ENCODE results near the gene TMEM248. TPM values are rescaled to one million over a fixed set of nuclear protein-coding genes. Genes with fewer than 3 reads are reported as not detected.
A peak's percentile ranks its signal among the peaks of the same experiment; 100 is the strongest.
"Not testable (repeated sequence)": the region's sequence is repeated elsewhere in the genome, so short reads cannot be mapped to it uniquely, and the experiment has no call there.

TMEM248 gene
- total and polyA plus RNA-seq, 2 donors (not counting 1 experiment from before 2014, with no cell fraction given), result 114 to 131 TPM

DNA sequence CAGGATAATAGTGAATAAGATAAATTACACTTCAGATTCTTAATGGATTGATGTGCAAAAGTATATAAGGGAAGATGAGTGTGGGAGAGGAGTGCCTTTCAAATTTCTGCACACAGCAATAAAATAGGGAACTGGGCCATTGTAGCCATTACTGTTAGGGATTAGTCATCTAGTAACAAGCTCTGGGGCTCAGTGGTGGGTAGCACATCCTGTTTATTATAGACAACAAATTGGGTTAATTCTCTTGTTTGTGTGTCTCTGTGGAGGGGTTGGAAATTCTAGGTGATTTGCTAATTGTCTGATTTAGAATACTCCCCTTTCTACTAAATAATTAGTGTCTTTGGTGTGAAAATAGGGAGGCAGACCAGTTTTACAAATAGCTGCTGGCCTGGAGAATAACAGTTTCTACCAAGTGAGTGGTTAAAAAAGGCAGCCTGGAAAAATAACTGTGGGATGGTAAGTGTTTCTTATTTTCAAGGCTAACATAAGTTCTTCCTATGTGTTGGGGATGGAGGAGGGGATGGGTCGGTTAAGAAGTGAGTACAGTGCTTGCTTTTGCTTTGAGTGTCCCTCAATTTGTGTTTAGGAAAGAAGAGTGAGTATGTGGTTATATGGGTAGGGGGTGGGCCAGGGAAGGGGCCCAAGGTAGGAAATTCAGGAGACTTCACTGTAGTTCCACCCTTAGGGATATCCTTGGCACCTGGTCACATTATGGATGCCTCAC, 43.3 kb upstream of the TMEM248 start:
- no peak for TF ChIP-seq EZH2 (IDR thresholded peaks at IDR 0.05; ENCODE audit: borderline replicate concordance, insufficient read depth, low read depth, low read length, poor library complexity, severe bottlenecking)
- TF ChIP-seq, protein P1, sequence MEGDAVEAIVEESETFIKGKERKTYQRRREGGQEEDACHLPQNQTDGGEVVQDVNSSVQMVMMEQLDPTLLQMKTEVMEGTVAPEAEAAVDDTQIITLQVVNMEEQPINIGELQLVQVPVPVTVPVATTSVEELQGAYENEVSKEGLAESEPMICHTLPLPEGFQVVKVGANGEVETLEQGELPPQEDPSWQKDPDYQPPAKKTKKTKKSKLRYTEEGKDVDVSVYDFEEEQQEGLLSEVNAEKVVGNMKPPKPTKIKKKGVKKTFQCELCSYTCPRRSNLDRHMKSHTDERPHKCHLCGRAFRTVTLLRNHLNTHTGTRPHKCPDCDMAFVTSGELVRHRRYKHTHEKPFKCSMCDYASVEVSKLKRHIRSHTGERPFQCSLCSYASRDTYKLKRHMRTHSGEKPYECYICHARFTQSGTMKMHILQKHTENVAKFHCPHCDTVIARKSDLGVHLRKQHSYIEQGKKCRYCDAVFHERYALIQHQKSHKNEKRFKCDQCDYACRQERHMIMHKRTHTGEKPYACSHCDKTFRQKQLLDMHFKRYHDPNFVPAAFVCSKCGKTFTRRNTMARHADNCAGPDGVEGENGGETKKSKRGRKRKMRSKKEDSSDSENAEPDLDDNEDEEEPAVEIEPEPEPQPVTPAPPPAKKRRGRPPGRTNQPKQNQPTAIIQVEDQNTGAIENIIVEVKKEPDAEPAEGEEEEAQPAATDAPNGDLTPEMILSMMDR (IDR thresholded peaks at IDR 0.05), result no peak
- Mint-ChIP-seq H3K27me3 (no peaks in the 10 kb centered on the region), H3K27ac (no peak overlapping the region), H3K4me3 (no peak overlapping the region), H3K9me3 (ENCODE audit: insufficient read depth) (no peaks in the 10 kb centered on the region), H3K4me1 (peaks cover 4% of the 10 kb centered on the region)
- WGBS (ENCODE audit: insufficient coverage), result 70% methylated on average over 1 of the region's 1 CpG
- H4K20me1 ChIP-seq (ENCODE audit: control insufficient read depth, insufficient read depth, low read length, poor library complexity, severe bottlenecking), result no peaks in the 10 kb centered on the region
- no peak overlapping the region for H2AFZ ChIP-seq (ENCODE audit: insufficient read depth, low read depth, low read length, poor library complexity, severe bottlenecking)
- H3K79me2 ChIP-seq (ENCODE audit: control insufficient read depth, insufficient read depth, low read length), result no peaks in the 10 kb centered on the region
- H3K4me1 ChIP-seq (ENCODE audit: control insufficient read depth in 2 of 2, insufficient read depth in 2 of 2, low read length in 2 of 2), result no peaks in the 10 kb centered on the region
- no peak overlapping the region for H3K9ac ChIP-seq (ENCODE audit: low read length)
- DNase-seq (no peak), ATAC-seq (ENCODE audit: low read depth) (no peak)
- intact Hi-C loops (cut with micrococcal nuclease), result no loop called here
- ChIA-PET CTCF (no interaction called here), POLR2A (no interaction called here)
- H3K9me3 ChIP-seq (ENCODE audit: control extremely low read depth in 1 of 3, control insufficient read depth in 2 of 3, insufficient read depth in 1 of 3, low read length in 2 of 3), result no peaks in the 10 kb centered on the region
- no peak overlapping the region for H3K4me3 ChIP-seq (ENCODE audit: control extremely low read depth in 1 of 5, extremely low read depth in 1 of 5, insufficient read depth in 1 of 5, low read depth in 2 of 5, low read length in 4 of 5)
- H3K27me3 ChIP-seq (replicated peaks in 1 of 4; ENCODE audit: control extremely low read depth in 1 of 4, control insufficient read depth in 3 of 4, insufficient read depth in 4 of 4, low read length in 3 of 4), result no peaks in the 10 kb centered on the region
- peaks cover 0 to 2% of the 10 kb centered on the region in 2 experiments for H3K36me3 ChIP-seq (replicated peaks in 1 of 2; ENCODE audit: control extremely low read depth in 1 of 2, control insufficient read depth in 1 of 2, extremely low read depth in 1 of 2, insufficient read depth in 2 of 2, low read length in 1 of 2)
- H3K27ac ChIP-seq (ENCODE audit: low read length in 2 of 2), result peak overlapping the region in 1 of 2 donors; percentile 5
- H3K4me2 ChIP-seq (replicated peaks; ENCODE audit: low read depth, low read length, poor library complexity, severe bottlenecking), result no peak overlapping the region

DNA sequence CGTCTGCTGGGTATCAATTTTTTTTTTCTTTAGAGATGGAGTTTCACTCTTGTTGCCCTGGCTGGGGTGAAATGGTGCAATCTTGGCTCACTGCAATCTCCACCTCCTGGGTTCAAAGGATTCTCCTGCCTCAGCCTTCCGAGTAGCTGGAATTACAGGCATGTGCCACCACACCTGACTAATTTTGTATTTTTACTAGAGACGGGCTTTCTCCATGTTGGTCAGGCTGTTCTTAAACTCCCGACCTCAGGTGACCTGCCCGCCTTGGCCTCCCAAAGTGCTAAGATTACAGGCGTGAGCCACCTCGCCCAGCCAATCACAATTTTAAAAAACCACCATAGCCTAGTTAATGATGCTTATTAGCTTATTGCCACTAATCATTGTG, 42.7 kb upstream of the TMEM248 start:
- H2AFZ ChIP-seq (ENCODE audit: insufficient read depth, low read depth, low read length, poor library complexity, severe bottlenecking); H3K9me3 ChIP-seq (ENCODE audit: control extremely low read depth in 1 of 3, control insufficient read depth in 2 of 3, insufficient read depth in 1 of 3, low read length in 2 of 3); ATAC-seq (ENCODE audit: low read depth); H3K4me3 ChIP-seq (ENCODE audit: control extremely low read depth in 1 of 5, extremely low read depth in 1 of 5, insufficient read depth in 1 of 5, low read depth in 2 of 5, low read length in 4 of 5); intact Hi-C loops (cut with micrococcal nuclease); DNase-seq; H3K4me1 Mint-ChIP-seq; H3K9ac ChIP-seq (ENCODE audit: low read length); H3K27ac ChIP-seq (ENCODE audit: low read length in 2 of 2); H3K27ac Mint-ChIP-seq; POLR2A ChIA-PET; H3K4me1 ChIP-seq (ENCODE audit: control insufficient read depth in 2 of 2, insufficient read depth in 2 of 2, low read length in 2 of 2); CTCF ChIA-PET; H4K20me1 ChIP-seq (ENCODE audit: control insufficient read depth, insufficient read depth, low read length, poor library complexity, severe bottlenecking); H3K36me3 ChIP-seq (replicated peaks in 1 of 2; ENCODE audit: control extremely low read depth in 1 of 2, control insufficient read depth in 1 of 2, extremely low read depth in 1 of 2, insufficient read depth in 2 of 2, low read length in 1 of 2); H3K4me3 Mint-ChIP-seq; H3K4me2 ChIP-seq (replicated peaks; ENCODE audit: low read depth, low read length, poor library complexity, severe bottlenecking); H3K9me3 Mint-ChIP-seq (ENCODE audit: insufficient read depth); H3K27me3 Mint-ChIP-seq; H3K79me2 ChIP-seq (ENCODE audit: control insufficient read depth, insufficient read depth, low read length); H3K27me3 ChIP-seq (replicated peaks in 1 of 4; ENCODE audit: control extremely low read depth in 1 of 4, control insufficient read depth in 3 of 4, insufficient read depth in 4 of 4, low read length in 3 of 4): not testable (repeated sequence)
- 95% methylated on average over 6 of the region's 7 CpGs for WGBS (ENCODE audit: insufficient coverage)

Data from B cell (primary cell).